Activated CD4-positive, alpha-beta memory T cell treated with anti-CD3 and anti-CD28 coated beads for 36 hours (primary cell): ENCODE measurements around the gene C1QB. TPM values are rescaled to one million over a fixed set of nuclear protein-coding genes. Genes with fewer than 3 reads are reported as not detected.

Source experiments
- CTCF ChIA-PET: fragments of 350-600 bp; sonication (Branson Sonifier 250); formaldehyde crosslinking; loops from one replicate; lab custom pipeline; 2021; ENCODE audit warnings: antibody characterized with exemption, inconsistent platforms; lab: Charles Lee
- POLR2A ChIA-PET: fragments of 350-600 bp; sonication (Branson Sonifier 250); formaldehyde crosslinking; loops from one replicate; lab custom pipeline; 2021; ENCODE audit warnings: antibody characterized with exemption; lab: Charles Lee
- DNase-seq: peaks from one replicate; pipeline ENCODE4 v3.0.0-alpha.2; 2020
- H3K27ac Mint-ChIP-seq: one replicate; pipeline ENCODE4 v1.8.0; 2021; ENCODE audit warnings: mixed read lengths
- H3K27me3 Mint-ChIP-seq: one replicate; pipeline ENCODE4 v1.8.0; 2021; ENCODE audit warnings: mixed read lengths
- H3K36me3 Mint-ChIP-seq: one replicate; pipeline ENCODE4 v1.8.0; 2021; ENCODE audit warnings: mixed read lengths
- H3K4me1 Mint-ChIP-seq: one replicate; pipeline ENCODE4 v1.8.0; 2021; ENCODE audit warnings: low read depth, mixed read lengths
- H3K4me3 Mint-ChIP-seq: one replicate; pipeline ENCODE4 v1.8.0; 2021; ENCODE audit warnings: mild to moderate bottlenecking, mixed read lengths
- H3K9me3 Mint-ChIP-seq: one replicate; pipeline ENCODE4 v1.8.0; 2021; ENCODE audit warnings: mixed read lengths
- intact Hi-C: fragments of 100-400 bp; cut with micrococcal nuclease; formaldehyde crosslinking; loops from one replicate; pipeline ENCODE4 v1.15.1; 2023
- total RNA-seq, 2 experiments: library from RNA; stranded (reverse); gene quantifications; one replicate each; pipeline ENCODE4 v1.2.3, GENCODE V29; 2021

C1QB gene, protein sequence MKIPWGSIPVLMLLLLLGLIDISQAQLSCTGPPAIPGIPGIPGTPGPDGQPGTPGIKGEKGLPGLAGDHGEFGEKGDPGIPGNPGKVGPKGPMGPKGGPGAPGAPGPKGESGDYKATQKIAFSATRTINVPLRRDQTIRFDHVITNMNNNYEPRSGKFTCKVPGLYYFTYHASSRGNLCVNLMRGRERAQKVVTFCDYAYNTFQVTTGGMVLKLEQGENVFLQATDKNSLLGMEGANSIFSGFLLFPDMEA
- total RNA-seq, result not detected

GRCh38 chr1:22652881-22653316, at the start of gene C1QB:
C1QB (plus strand) TSS chr1:22653236; CDS start chr1:22659463, 6,227 bp downstream.
- H3K27ac Mint-ChIP-seq, result no peak within 1 kb of the TSS
- no peaks in the 10 kb centered on the region for H3K4me1 Mint-ChIP-seq

GRCh38 chr1:22606161-22606560, 46.9 kb upstream of the C1QB start:
- peaks cover 16% of the 10 kb centered on the region for H3K27me3 Mint-ChIP-seq
- intact Hi-C loops, result no loop called here
- no peak for DNase-seq
- ChIA-PET POLR2A (no interaction called here), CTCF (no interaction called here)
- H3K4me3 Mint-ChIP-seq, result no peak overlapping the region
- H3K36me3 Mint-ChIP-seq, result no peaks in the 10 kb centered on the region
- H3K9me3 Mint-ChIP-seq, result no peaks in the 10 kb centered on the region
- H3K4me1 Mint-ChIP-seq, result no peaks in the 10 kb centered on the region
- H3K27ac Mint-ChIP-seq, result no peak overlapping the region

More at GRCh38 chr1:22652881-22653316, at the start of gene C1QB:
- intact Hi-C loops, result no loop called here
- Mint-ChIP-seq H3K9me3 (no peaks in the 10 kb centered on the region), H3K27me3 (peaks cover 9% of the 10 kb centered on the region), H3K4me3 (no peak within 1 kb of the TSS), H3K36me3 (no peaks in the 10 kb centered on the region)
- ChIA-PET POLR2A (no interaction called here), CTCF (no interaction called here)
- DNase-seq, result no peak

DNA sequence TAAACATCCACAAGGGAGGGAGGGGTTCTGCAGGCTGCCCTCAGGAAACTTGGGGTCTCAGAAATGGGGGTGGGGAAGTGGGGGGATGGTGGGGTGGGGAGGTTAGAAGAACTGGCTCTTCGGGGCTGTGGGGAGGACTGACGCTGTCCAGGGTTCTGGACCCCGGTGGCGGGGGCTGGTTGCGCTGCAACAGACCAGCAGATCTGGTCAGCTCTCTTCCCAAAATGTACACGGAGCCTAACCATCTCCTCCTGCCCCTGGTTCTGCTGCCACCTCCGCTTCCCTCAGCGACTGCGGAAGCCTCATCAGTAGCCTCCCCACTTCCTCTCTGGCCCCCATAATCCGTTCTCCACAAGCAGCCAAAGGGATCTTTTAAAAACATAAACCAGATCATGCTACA, 45.9 kb upstream of the C1QB start:
- no peak overlapping the region for H3K27ac Mint-ChIP-seq
- no peak overlapping the region for H3K4me3 Mint-ChIP-seq
- peaks cover 19% of the 10 kb centered on the region for H3K27me3 Mint-ChIP-seq
- ChIA-PET CTCF (no interaction called here), POLR2A (no interaction called here)
- no peak for DNase-seq
- H3K36me3 Mint-ChIP-seq, result no peaks in the 10 kb centered on the region
- H3K9me3 Mint-ChIP-seq, result no peaks in the 10 kb centered on the region
- intact Hi-C loops, result no loop called here
- H3K4me1 Mint-ChIP-seq, result no peaks in the 10 kb centered on the region

DNA sequence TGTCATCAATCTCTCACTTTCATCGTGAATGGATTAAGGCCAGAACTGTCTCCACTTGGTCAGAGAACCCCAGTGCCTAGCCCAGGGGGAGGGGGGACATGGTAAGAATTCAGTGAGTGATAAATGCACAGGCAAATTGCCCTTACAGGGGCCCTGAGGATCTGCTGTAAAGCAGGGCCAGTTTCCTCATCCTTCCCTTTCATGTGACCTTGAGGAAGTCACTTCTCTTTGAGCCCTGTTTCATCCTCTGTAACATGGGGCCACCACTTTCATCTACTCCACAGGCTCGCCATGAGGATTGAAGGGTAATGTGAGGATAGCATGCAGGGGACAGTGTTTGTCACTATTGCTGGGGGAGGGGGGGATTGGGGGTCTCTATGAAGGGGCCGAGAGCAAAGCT, 44.7 kb upstream of the C1QB start:
- H3K4me3 Mint-ChIP-seq, result no peak overlapping the region
- no peaks in the 10 kb centered on the region for H3K36me3 Mint-ChIP-seq
- CTCF ChIA-PET, result no interaction called here
- intact Hi-C loops, result no loop called here
- H3K4me1 Mint-ChIP-seq, result no peaks in the 10 kb centered on the region
- peaks cover 27% of the 10 kb centered on the region for H3K27me3 Mint-ChIP-seq
- no peak for DNase-seq
- no peak overlapping the region for H3K27ac Mint-ChIP-seq
- POLR2A ChIA-PET, result no interaction called here
- no peaks in the 10 kb centered on the region for H3K9me3 Mint-ChIP-seq

- Mint-ChIP-seq H3K4me3 (no peak overlapping the region), H3K36me3 (no peaks in the 10 kb centered on the region), H3K27me3 (peaks cover 27% of the 10 kb centered on the region), H3K27ac (no peak overlapping the region), H3K4me1 (no peaks in the 10 kb centered on the region), H3K9me3 (no peaks in the 10 kb centered on the region)
- POLR2A ChIA-PET, result no interaction called here
- CTCF ChIA-PET, result no interaction called here
- no peak for DNase-seq
- intact Hi-C loops, result no loop called here
Measured at GRCh38 chr1:22609291-22609690, 43.7 kb upstream of the C1QB start.

DNA sequence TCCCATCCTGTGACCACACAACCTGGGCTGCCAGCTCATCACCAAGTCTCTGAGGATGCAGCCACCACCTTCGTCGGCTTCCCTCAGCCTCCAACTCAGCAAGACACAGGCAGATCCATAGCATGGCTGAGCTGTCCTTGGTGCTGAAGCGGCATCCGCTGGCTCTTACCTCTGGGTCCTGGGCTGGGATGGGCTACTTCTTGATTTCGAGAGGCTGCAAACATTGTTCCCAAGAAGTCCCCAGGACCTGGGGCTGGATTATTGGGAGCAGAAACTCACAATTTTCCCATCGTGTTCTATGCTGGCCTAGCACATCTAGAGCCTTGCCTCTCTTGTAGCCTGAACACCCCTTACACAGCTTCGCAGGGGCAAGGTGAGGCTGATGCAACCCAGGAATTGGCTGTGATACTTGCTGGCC, 41.5 kb upstream of the C1QB start:
- intact Hi-C loops, result no loop called here
- Mint-ChIP-seq H3K4me3 (no peak overlapping the region), H3K9me3 (no peaks in the 10 kb centered on the region), H3K4me1 (no peaks in the 10 kb centered on the region), H3K36me3 (no peaks in the 10 kb centered on the region), H3K27ac (no peak overlapping the region), H3K27me3 (peaks cover 28% of the 10 kb centered on the region)
- ChIA-PET CTCF (no interaction called here), POLR2A (no interaction called here)
- DNase-seq, result peak; percentile 36

DNA sequence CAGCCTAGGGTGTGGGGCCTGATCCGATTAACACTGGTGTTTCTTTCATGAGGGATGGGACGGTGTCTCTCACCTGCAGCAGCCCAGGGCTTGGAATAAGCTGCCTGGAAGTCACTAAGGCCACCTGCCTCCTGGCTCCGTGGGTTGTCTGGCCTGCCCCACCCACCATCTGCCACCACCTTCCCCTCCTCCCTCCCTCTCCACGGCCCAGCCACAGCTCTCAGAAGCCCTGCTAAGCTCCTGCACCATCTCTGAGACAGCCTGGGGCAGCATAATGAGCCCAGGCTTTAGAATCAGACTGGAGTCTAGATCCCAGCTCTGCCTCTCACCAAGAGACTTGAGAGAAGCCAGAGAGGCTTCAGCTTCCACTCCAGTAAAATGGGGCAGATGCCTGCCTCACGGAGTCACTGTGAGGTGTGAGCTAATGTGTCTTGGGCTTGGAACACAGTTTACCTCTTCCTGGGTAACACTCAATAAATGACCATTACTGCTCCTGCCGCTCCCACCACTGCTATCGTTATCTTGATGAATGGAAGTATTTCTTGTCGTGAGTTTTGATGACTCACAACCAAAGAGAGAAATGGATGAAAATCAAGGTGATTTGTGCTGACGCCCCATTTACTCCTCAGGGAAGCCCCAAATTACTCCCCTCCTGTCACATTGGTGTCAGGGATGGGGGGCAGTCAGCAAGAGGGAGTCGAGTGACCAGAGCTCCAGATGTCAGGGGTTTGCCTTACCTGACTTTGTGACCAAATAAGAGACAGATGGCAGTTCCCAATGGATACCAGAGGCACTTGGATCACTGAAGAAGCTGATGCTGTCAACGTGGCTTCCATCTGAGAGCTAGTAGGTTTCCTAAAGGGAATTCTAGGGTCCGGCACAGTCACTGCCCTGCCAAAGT, 40.1 kb upstream of the C1QB start:
- peaks cover 37% of the 10 kb centered on the region for H3K27me3 Mint-ChIP-seq
- H3K4me3 Mint-ChIP-seq, result no peak overlapping the region
- CTCF ChIA-PET, result no interaction called here
- no peaks in the 10 kb centered on the region for H3K4me1 Mint-ChIP-seq
- no peaks in the 10 kb centered on the region for H3K9me3 Mint-ChIP-seq
- POLR2A ChIA-PET, result no interaction called here
- no peak for DNase-seq
- no peak overlapping the region for H3K27ac Mint-ChIP-seq
- intact Hi-C loops, result no loop called here
- H3K36me3 Mint-ChIP-seq, result no peaks in the 10 kb centered on the region

GRCh38 chr1:22613572-22613918, 39.5 kb upstream of the C1QB start:
- peaks cover 37% of the 10 kb centered on the region for H3K27me3 Mint-ChIP-seq
- H3K4me1 Mint-ChIP-seq, result no peaks in the 10 kb centered on the region
- no peaks in the 10 kb centered on the region for H3K36me3 Mint-ChIP-seq
- no peak for DNase-seq
- POLR2A ChIA-PET, result no interaction called here
- no peak overlapping the region for H3K4me3 Mint-ChIP-seq
- no peaks in the 10 kb centered on the region for H3K9me3 Mint-ChIP-seq
- H3K27ac Mint-ChIP-seq, result no peak overlapping the region
- CTCF ChIA-PET, result no interaction called here
- intact Hi-C loops, result no loop called here

DNA sequence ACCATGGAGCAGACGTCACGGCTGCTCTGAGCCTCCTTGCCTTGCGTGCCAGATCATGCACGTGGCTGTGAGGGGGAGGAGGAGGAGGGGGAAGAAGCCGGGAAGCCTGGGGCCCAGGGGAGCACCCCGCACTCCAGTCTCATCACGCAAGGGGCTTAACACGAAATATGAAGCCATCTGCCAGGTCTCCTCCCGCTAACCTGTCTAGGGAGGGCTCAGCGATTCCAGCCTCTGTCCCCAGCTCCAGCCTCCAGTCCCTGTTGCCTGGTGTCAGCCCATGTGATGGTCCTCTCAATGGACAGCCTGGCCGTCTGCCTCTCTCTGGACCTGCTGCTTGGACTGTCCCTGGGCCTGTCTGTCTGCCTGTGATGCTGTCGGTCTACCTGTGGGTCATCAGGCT, 39.1 kb upstream of the C1QB start:
- intact Hi-C loops, result no loop called here

DNA sequence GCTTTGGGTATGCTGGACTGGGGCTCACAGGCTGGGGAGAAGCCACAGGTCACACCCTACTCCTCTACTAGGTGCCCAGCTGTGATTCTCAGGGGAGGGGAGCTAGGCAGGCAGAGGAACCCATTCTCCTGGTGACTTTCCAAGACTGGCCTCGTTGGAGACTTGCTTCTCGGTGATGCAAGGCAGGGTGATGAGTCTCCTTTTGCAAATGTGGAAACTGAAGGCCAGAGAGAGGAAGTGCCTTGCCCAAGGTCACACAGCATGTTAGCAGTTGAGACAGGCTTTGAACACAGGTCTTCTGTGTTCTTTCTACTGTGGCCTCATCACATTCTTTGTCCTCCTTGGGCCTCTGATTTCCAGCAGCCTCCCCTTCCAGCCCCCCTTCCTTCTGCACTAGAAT, 37.1 kb upstream of the C1QB start:
- H3K27me3 Mint-ChIP-seq, result peaks cover 39% of the 10 kb centered on the region
- no peak overlapping the region for H3K4me3 Mint-ChIP-seq
- no peaks in the 10 kb centered on the region for H3K9me3 Mint-ChIP-seq
- intact Hi-C loops, result no loop called here
- no peaks in the 10 kb centered on the region for H3K36me3 Mint-ChIP-seq
- H3K27ac Mint-ChIP-seq, result no peak overlapping the region
- ChIA-PET POLR2A (no interaction called here), CTCF (interaction anchor here (0.7 kb wide), 1 partner anchor 26 kb away, joined by 3 read pairs; no protein-coding TSS in a partner anchor)
- H3K4me1 Mint-ChIP-seq, result no peaks in the 10 kb centered on the region
- DNase-seq, result no peak

More for the DNA sequence above, 39.1 kb upstream of the C1QB start:
- ChIA-PET CTCF (no interaction called here), POLR2A (no interaction called here)
- Mint-ChIP-seq H3K4me1 (no peaks in the 10 kb centered on the region), H3K27ac (no peak overlapping the region), H3K27me3 (peaks cover 37% of the 10 kb centered on the region), H3K4me3 (no peak overlapping the region), H3K36me3 (no peaks in the 10 kb centered on the region), H3K9me3 (no peaks in the 10 kb centered on the region)
- DNase-seq, result no peak

DNA sequence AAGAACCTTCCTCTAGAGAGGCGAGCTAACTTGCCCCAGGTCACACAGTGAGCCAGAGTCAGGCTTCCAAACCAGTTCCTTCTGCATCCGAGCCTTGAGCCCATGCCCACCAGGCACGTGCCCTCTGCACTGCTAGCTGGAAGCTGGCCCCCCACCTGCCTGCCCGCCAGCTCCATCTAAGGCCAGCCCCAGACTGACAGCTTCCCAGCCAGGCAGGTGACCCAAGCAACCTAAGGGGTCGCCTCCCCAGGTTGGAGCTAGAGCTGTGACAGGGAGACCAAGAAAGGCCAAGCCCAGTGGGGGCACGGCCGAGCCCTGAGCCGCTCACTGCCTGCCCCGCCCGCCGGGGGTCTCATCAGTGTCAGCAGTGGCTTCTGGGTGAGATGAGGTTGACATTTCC, 36.5 kb upstream of the C1QB start:
- Mint-ChIP-seq H3K4me1 (no peaks in the 10 kb centered on the region), H3K27ac (no peak overlapping the region), H3K4me3 (no peak overlapping the region), H3K36me3 (no peaks in the 10 kb centered on the region), H3K27me3 (peaks cover 36% of the 10 kb centered on the region), H3K9me3 (no peaks in the 10 kb centered on the region)
- POLR2A ChIA-PET, result no interaction called here
- no peak for DNase-seq
- intact Hi-C loops, result no loop called here
- CTCF ChIA-PET, result interaction anchor here (0.7 kb wide), 1 partner anchor 26 kb away, joined by 3 read pairs; no protein-coding TSS in a partner anchor

DNA sequence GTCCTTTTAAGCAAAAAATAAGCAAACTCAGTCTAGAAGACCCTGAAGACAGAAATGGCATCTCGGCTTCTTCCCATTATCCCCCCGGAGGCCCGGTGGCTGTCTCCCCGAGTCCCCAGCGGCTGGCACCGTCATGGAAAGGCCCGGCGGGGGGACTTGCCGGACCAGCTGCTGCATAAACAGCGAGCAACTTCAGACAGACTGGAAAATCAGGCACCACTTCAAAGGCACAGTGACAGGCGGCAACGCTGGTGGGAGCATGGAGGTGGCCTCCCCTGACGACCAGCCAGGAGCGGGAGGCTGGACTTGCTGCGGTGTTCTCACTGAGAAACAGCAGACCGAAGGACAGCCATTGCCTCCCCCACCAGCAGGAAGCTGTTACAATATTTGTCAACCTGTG, 35.0 kb upstream of the C1QB start:
- Mint-ChIP-seq H3K27ac (no peak overlapping the region), H3K4me1 (no peaks in the 10 kb centered on the region), H3K36me3 (no peaks in the 10 kb centered on the region), H3K9me3 (no peaks in the 10 kb centered on the region), H3K4me3 (no peak overlapping the region), H3K27me3 (peaks cover 31% of the 10 kb centered on the region)
- ChIA-PET POLR2A (no interaction called here), CTCF (no interaction called here)
- intact Hi-C loops, result no loop called here
- DNase-seq, result no peak
